ENCODE results near the gene SUPT16H. TPM values are rescaled to one million over a fixed set of nuclear protein-coding genes. Genes with fewer than 3 reads are reported as not detected.

The SUPT16H gene
- total RNA-seq, 1 experiment from 2014 or later = 210 TPM

- H4K91ac ChIP-seq (ENCODE audit: insufficient read length, low read depth, low read length) = no peak overlapping the region
- DNase-seq = no peak
- H3K79me2 ChIP-seq (ENCODE audit: insufficient read depth, low read length) = no peaks in the 10 kb centered on the region
These were observed 13.7 kb downstream of the SUPT16H start for GRCh38 chr14:21369949-21370679.

More at GRCh38 chr14:21369949-21370679, 13.7 kb downstream of the SUPT16H start:
- Histone ChIP-seq H2BK120ac (ENCODE audit: low read depth, low read length, poor library complexity, severe bottlenecking) (no peak overlapping the region), H3K9me3 (ENCODE audit: control insufficient read depth, low read depth, low read length) (no peaks in the 10 kb centered on the region), H3K18ac (ENCODE audit: insufficient read length, low read depth, low read length) (no peak overlapping the region), H3K14ac (ENCODE audit: insufficient read depth, low read length) (no peak overlapping the region), H3K9ac (ENCODE audit: extremely low read depth, insufficient read length, low read length) (no peak overlapping the region), H3K23ac (ENCODE audit: insufficient read length, low read depth, low read length) (no peak overlapping the region), H4K20me1 (ENCODE audit: control insufficient read depth, insufficient read depth, insufficient read length) (no peaks in the 10 kb centered on the region), H3K23me2 (ENCODE audit: insufficient read length, low read depth, low read length, poor library complexity, severe bottlenecking) (no peaks in the 10 kb centered on the region), H3K56ac (ENCODE audit: insufficient read length, low read depth, low read length) (no peak overlapping the region), H3K27ac (ENCODE audit: insufficient read length, low read depth, low read length) (no peak overlapping the region), H3K79me1 (ENCODE audit: insufficient read depth, low read depth, low read length, poor library complexity, severe bottlenecking) (no peaks in the 10 kb centered on the region), H2BK5ac (ENCODE audit: insufficient read length, low read length) (no peak overlapping the region), H2AFZ (ENCODE audit: low read length) (no peak overlapping the region), H3K4me1 (ENCODE audit: insufficient read depth, low read length) (no peaks in the 10 kb centered on the region), H3K27me3 (ENCODE audit: insufficient read depth, low read length) (no peaks in the 10 kb centered on the region), H2BK20ac (ENCODE audit: low read depth, low read length, poor library complexity, severe bottlenecking) (no peak overlapping the region), H2BK12ac (ENCODE audit: insufficient read length, low read depth, low read length) (no peak overlapping the region), H3K4me2 (ENCODE audit: insufficient read depth, insufficient read length, low read length) (no peak overlapping the region), H4K5ac (ENCODE audit: insufficient read length, low read depth, low read length) (no peak overlapping the region), H2AK5ac (ENCODE audit: insufficient read length, low read length) (no peak overlapping the region), H3K4ac (ENCODE audit: low read depth, low read length) (no peak overlapping the region), H3T11ph (ENCODE audit: low read length) (no peak overlapping the region), H2BK15ac (ENCODE audit: low read depth, low read length) (no peak overlapping the region), H4K8ac (replicated peaks; ENCODE audit: insufficient read length, low read depth, low read length) (no peak overlapping the region)
- no peaks in the 10 kb centered on the region for H3K27me3 Mint-ChIP-seq (ENCODE audit: low read depth)
- no peak overlapping the region for H3K4me3 Mint-ChIP-seq
- no peak for TF ChIP-seq CTCF (conservative IDR thresholded peaks at IDR 0.05)
- no peak overlapping the region; a peak in 2 of 7 replicates for H3K27ac Mint-ChIP-seq
- no CpG with 5 or more reads among the region's 4 CpGs for WGBS (ENCODE audit: extremely low coverage, insufficient read length, low lambda C conversion rate)
- H3K4me1 Mint-ChIP-seq = no peaks in the 10 kb centered on the region
- H3K9me3 Mint-ChIP-seq = no peaks in the 10 kb centered on the region
- peaks cover 40 to 84% (median 83%) of the 10 kb centered on the region in 3 experiments; a peak in 6 of 7 replicates for H3K36me3 Mint-ChIP-seq (ENCODE audit: insufficient read depth in 1 of 3, low read depth in 3 of 3)
